Stimulated activated naive CD4-positive, alpha-beta T cell (primary cell): ENCODE results near the gene GNG4.
"Not testable (repeated sequence)": the region's sequence is repeated elsewhere in the genome, so short reads cannot be mapped to it uniquely, and the experiment has no call there.

Experiments
- DNase-seq, 6 experiments: peaks; one replicate each; lab custom pipeline; 2025; lab: John Stamatoyannopoulos, UW

The GNG4 gene

GRCh38 chr1:235624721-235625333 is 24.8 kb downstream of the GNG4 start:
- no peak for DNase-seq

GRCh38 chr1:235622936-235623779 is 26.4 kb downstream of the GNG4 start:
- DNase-seq: no peak

GRCh38 chr1:235619149-235619548 is 30.4 kb downstream of the GNG4 start:
- DNase-seq: not testable (repeated sequence)

- no peak for DNase-seq
Observed at GRCh38 chr1:235617808-235618207, 31.8 kb downstream of the GNG4 start.

- no peak for DNase-seq
Observed at GRCh38 chr1:235617140-235617539, 32.4 kb downstream of the GNG4 start.

- DNase-seq: no peak
Observed at GRCh38 chr1:235614442-235614954, 35.1 kb downstream of the GNG4 start.

GRCh38 chr1:235613602-235614001 is 36.0 kb downstream of the GNG4 start:
- no peak for DNase-seq

GRCh38 chr1:235612761-235613160 is 36.8 kb downstream of the GNG4 start:
- DNase-seq: no peak

- no peak for DNase-seq
Observed at GRCh38 chr1:235610157-235610556, 39.4 kb downstream of the GNG4 start.

- DNase-seq: no peak
Observed at GRCh38 chr1:235608278-235608677, 41.3 kb downstream of the GNG4 start.

GRCh38 chr1:235607284-235607683 is 42.3 kb downstream of the GNG4 start:
- no peak for DNase-seq

- no peak for DNase-seq
Observed at GRCh38 chr1:235601104-235601503, 48.5 kb downstream of the GNG4 start.

GRCh38 chr1:235599536-235599935 is 50.0 kb downstream of the GNG4 start:
- no peak for DNase-seq

- DNase-seq: no peak
Observed at GRCh38 chr1:235597867-235598553, 51.6 kb downstream of the GNG4 start.

GRCh38 chr1:235595079-235595478 is 54.5 kb downstream of the GNG4 start:
- DNase-seq: no peak

GRCh38 chr1:235594281-235594895 is 55.2 kb downstream of the GNG4 start:
- not testable (repeated sequence) for DNase-seq

GRCh38 chr1:235588916-235589515 is 60.6 kb downstream of the GNG4 start:
- no peak for DNase-seq

- DNase-seq: no peak
Observed at GRCh38 chr1:235588156-235588555, 61.4 kb downstream of the GNG4 start.

- no peak for DNase-seq
Observed at GRCh38 chr1:235586992-235587391, 62.6 kb downstream of the GNG4 start.

GRCh38 chr1:235586413-235586812 is 63.2 kb downstream of the GNG4 start:
- DNase-seq: no peak

- DNase-seq: no peak
Observed at GRCh38 chr1:235584973-235585372, 64.6 kb downstream of the GNG4 start.

GRCh38 chr1:235583511-235584001 is 66.0 kb downstream of the GNG4 start:
- DNase-seq: no peak
